BE2C (cell line): ENCODE measurements around the gene PTOV1.

Experiments
- DNase-seq: peaks from one replicate; pipeline ENCODE4 v3.0.0-alpha.2; 2020
- H3K27me3 ChIP-seq: fragments of 250-450 bp; sonication (Bioruptor Pico); 2 replicates; pipeline ENCODE4 v1.5.1; 2020; ENCODE audit warnings: mild to moderate bottlenecking
- H3K36me3 ChIP-seq: fragments of 250-450 bp; sonication (Bioruptor Pico); 2 replicates; pipeline ENCODE4 v1.5.1; 2020; ENCODE audit warnings: mild to moderate bottlenecking
- H3K4me1 ChIP-seq: fragments of 250-450 bp; sonication (Bioruptor Pico); 2 replicates; pipeline ENCODE4 v1.5.1; 2020
- H3K4me3 ChIP-seq: 2 replicates; pipeline ENCODE4 v1.5.1; 2011; ENCODE audit warnings: low read depth, low read length
- H3K9me3 ChIP-seq: fragments of 250-450 bp; sonication (Bioruptor Pico); 2 replicates; pipeline ENCODE4 v1.5.1; 2020
- TF ChIP-seq, protein P1 (sequence below): IDR thresholded peaks from 2 replicates; pipeline ENCODE4 v1.5.1; 2012; ENCODE audit warnings: mild to moderate bottlenecking, low read depth, low read length

The PTOV1 gene

DNA sequence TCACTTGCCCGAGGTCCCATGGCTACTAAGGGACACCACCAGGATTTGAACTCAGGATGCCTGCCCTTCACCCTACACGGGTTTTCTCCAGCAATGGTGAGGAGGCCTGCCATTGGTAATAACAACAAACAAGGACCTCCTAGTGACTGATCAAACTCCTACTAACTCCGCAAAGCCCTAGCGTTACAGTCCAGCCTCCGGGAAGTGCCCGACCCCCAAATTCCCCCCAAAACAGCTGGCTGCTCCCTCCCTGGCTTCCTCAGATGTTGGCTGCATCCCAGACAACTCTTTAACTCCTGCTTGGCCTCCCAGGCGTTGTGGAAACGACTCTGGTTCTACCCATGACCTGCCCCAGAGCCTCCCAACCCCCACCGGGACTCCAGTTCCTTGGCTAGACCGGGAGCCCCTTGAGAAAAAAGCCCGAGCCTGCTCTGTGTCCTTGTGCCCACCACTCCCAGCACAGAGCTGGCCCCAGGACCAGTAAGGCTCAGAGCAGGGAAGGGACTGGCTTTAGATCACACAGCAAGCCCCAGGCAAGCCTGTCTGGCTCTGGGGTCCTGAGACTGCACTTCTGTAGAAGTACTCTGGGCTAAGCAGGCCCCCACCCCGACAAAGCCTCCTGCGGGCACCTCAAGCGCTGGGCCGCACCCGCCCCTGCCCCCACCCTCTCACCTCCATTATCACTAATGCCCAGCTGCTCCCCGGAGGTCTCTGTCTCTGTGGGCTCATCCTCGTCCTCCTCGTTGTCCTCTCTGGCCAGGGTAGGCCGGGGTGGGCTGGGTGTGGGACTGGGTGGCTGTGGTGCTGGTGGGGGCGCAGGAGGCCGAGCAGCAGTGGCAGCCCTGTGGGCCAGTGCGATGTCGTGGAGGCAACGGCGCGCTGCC, 21.5 kb downstream of the PTOV1 start:
- no peak for DNase-seq
- Histone ChIP-seq H3K27me3 (no peaks in the 10 kb centered on the region), H3K9me3 (no peaks in the 10 kb centered on the region), H3K4me1 (peaks cover 17% of the 10 kb centered on the region), H3K4me3 (no peak overlapping the region), H3K36me3 (0 out of 2 replicates have a peak, but pooled peaks cover 2% of the 10 kb centered on the region)
- TF ChIP-seq, protein P1, sequence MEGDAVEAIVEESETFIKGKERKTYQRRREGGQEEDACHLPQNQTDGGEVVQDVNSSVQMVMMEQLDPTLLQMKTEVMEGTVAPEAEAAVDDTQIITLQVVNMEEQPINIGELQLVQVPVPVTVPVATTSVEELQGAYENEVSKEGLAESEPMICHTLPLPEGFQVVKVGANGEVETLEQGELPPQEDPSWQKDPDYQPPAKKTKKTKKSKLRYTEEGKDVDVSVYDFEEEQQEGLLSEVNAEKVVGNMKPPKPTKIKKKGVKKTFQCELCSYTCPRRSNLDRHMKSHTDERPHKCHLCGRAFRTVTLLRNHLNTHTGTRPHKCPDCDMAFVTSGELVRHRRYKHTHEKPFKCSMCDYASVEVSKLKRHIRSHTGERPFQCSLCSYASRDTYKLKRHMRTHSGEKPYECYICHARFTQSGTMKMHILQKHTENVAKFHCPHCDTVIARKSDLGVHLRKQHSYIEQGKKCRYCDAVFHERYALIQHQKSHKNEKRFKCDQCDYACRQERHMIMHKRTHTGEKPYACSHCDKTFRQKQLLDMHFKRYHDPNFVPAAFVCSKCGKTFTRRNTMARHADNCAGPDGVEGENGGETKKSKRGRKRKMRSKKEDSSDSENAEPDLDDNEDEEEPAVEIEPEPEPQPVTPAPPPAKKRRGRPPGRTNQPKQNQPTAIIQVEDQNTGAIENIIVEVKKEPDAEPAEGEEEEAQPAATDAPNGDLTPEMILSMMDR, result no peak

DNA sequence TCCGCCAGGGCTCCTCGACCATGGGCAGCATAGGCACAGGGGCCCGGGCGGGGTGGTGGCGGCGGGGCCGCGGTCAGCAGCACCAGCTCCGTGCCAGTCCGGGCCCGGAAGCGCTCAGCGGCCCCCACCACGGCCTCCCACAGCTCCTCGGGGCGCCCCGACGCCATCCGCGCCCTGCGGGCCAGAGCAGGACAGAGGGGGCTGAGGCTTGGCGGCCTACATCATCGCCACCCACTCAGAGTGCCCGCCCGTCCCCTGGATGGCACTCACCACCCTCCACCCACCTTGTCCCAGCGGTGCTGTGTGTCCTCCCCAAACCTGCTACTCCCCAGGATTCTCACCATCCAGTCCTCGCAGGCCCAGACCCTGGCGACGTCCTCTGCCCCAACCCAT, 22.2 kb downstream of the PTOV1 start:
- Histone ChIP-seq H3K9me3 (no peaks in the 10 kb centered on the region), H3K4me3 (no peak overlapping the region), H3K36me3 (0 out of 2 replicates have a peak, but pooled peaks cover 2% of the 10 kb centered on the region), H3K4me1 (peaks cover 17% of the 10 kb centered on the region), H3K27me3 (no peaks in the 10 kb centered on the region)
- TF ChIP-seq, protein P1, result no peak
- no peak for DNase-seq

DNA sequence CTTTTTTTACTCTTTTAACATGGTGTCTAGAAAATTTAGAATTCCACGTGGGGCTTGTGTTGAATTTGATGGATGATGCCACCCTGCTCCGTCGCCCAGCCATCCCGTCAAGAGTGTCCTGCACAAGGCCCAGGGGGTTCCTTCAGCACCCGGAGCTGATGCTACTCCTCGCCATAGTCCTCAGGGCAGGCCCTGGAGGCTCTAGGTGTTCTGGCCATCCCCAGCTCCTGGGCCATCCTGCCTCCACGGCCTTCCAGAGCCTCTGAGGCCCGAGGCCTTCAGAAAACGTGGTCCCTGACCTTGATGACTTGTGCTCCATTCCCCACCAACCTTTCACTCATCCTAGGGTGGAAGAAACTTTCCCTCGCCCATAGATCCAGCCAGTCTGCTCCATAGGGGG, 22.9 kb downstream of the PTOV1 start:
- Histone ChIP-seq H3K4me1 (peaks cover 14% of the 10 kb centered on the region), H3K9me3 (no peaks in the 10 kb centered on the region), H3K27me3 (no peaks in the 10 kb centered on the region), H3K36me3 (0 out of 2 replicates have a peak, but pooled peaks cover 2% of the 10 kb centered on the region), H3K4me3 (no peak overlapping the region)
- TF ChIP-seq, protein P1, result no peak
- no peak for DNase-seq

DNA sequence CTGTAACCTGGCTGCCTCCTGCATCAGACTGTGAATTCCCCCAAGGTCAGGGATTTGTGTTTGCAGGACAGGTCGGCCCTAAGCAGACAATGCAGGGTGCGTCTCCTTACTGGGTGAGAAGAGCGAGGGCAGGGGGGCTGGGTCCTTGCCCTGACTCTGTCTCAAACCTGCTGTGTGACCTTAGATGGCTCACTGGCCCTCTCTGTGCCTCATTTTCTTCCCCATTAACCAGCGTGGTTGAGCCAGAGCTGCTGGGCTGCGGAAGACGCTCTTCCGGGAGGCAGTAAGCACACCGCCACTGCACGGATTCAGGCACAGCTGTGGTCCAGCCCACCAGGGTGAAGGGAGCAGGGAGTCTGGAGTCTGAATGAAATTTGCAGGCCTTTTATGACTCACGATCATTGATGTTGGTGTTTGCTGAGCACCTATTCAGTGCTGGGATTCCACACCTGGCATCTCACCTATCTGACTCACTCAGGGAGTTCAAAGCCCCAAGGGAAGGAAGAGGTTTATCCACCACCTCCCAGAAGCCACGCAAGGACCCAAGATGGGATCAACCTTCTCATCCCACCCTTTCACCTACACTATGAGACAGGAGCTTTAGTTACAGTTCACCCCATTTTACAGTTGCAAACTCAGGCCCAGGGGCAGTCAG, 23.7 kb downstream of the PTOV1 start:
- no peak overlapping the region for H3K4me3 ChIP-seq
- no peaks in the 10 kb centered on the region for H3K27me3 ChIP-seq
- TF ChIP-seq, protein P1, result no peak
- peaks cover 11% of the 10 kb centered on the region for H3K4me1 ChIP-seq
- H3K36me3 ChIP-seq, result 0 out of 2 replicates have a peak, but pooled peaks cover 2% of the 10 kb centered on the region
- no peak for DNase-seq
- no peaks in the 10 kb centered on the region for H3K9me3 ChIP-seq

DNA sequence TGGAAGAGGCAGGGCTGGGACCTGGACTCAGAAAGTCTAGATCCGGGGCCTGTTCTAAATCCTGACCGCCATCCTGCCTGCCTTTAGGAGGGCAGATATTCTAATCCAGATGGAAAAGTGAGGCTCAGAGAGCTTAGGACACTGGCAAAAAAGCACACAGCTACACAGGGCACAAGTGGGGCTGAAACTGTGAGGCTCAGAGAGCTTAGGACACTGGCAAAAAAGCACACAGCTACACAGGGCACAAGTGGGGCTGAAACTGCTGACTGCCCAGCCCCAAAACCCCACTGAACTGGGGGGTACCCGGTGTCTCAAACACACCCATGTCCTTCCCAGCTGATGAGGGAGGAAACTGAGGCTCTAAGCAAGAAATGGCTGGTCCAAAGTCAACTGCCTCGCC, 24.2 kb downstream of the PTOV1 start:
- H3K4me1 ChIP-seq, result peaks cover 9% of the 10 kb centered on the region
- TF ChIP-seq, protein P1, result no peak
- DNase-seq, result no peak
- no peaks in the 10 kb centered on the region for H3K9me3 ChIP-seq
- peaks cover 3% of the 10 kb centered on the region; the same call in 1 of the 2 replicates for H3K36me3 ChIP-seq
- peak overlapping the region; percentile 94 for H3K4me3 ChIP-seq
- no peaks in the 10 kb centered on the region for H3K27me3 ChIP-seq
